Measurements from ENCODE around the gene BCAS3.

The BCAS3 gene

GRCh38 chr17:61131585-61131984, 453.9 kb downstream of the BCAS3 start:
- DNase-seq (ENCODE audit: insufficient read length, low spot score) (no peak), FAIRE-seq (no peak)
- TF ChIP-seq TAF1 (IDR thresholded peaks at IDR 0.05; ENCODE audit: low read depth, low read length) (no peak), POLR2A (IDR thresholded peaks at IDR 0.05; ENCODE audit: low read depth, low read length) (no peak), POU2F2 (IDR thresholded peaks at IDR 0.05; ENCODE audit: low read depth, low read length) (no peak), PAX5 (IDR thresholded peaks at IDR 0.05; ENCODE audit: insufficient read depth, low read length, severe bottlenecking) (no peak), POLR2AphosphoS5 (IDR thresholded peaks at IDR 0.05; ENCODE audit: low read depth, low read length) (no peak), SPI1 (IDR thresholded peaks at IDR 0.05; ENCODE audit: low read depth, low read length) (no peak)

- DNase-seq (ENCODE audit: insufficient read length, low spot score) (no peak), FAIRE-seq (no peak)
- TF ChIP-seq TAF1 (IDR thresholded peaks at IDR 0.05; ENCODE audit: low read depth, low read length) (no peak), POLR2A (IDR thresholded peaks at IDR 0.05; ENCODE audit: low read depth, low read length) (no peak), POU2F2 (IDR thresholded peaks at IDR 0.05; ENCODE audit: low read depth, low read length) (no peak), PAX5 (IDR thresholded peaks at IDR 0.05; ENCODE audit: insufficient read depth, low read length, severe bottlenecking) (no peak), POLR2AphosphoS5 (IDR thresholded peaks at IDR 0.05; ENCODE audit: low read depth, low read length) (no peak), SPI1 (IDR thresholded peaks at IDR 0.05; ENCODE audit: low read depth, low read length) (no peak)
Measured at GRCh38 chr17:61132524-61132923, 454.9 kb downstream of the BCAS3 start.

- FAIRE-seq (no peak), DNase-seq (ENCODE audit: insufficient read length, low spot score) (no peak)
- no peak for TF ChIP-seq SPI1 (IDR thresholded peaks at IDR 0.05; ENCODE audit: low read depth, low read length)
- no peak for TF ChIP-seq PAX5 (IDR thresholded peaks at IDR 0.05; ENCODE audit: insufficient read depth, low read length, severe bottlenecking)
- TF ChIP-seq POLR2AphosphoS5 (IDR thresholded peaks at IDR 0.05; ENCODE audit: low read depth, low read length), result no peak
- TF ChIP-seq TAF1 (IDR thresholded peaks at IDR 0.05; ENCODE audit: low read depth, low read length), result no peak
- no peak for TF ChIP-seq POU2F2 (IDR thresholded peaks at IDR 0.05; ENCODE audit: low read depth, low read length)
- no peak for TF ChIP-seq POLR2A (IDR thresholded peaks at IDR 0.05; ENCODE audit: low read depth, low read length)
Measured at GRCh38 chr17:61133853-61134252, 456.2 kb downstream of the BCAS3 start.

- TF ChIP-seq TAF1 (IDR thresholded peaks at IDR 0.05; ENCODE audit: low read depth, low read length) (no peak), POLR2A (IDR thresholded peaks at IDR 0.05; ENCODE audit: low read depth, low read length) (no peak), SPI1 (IDR thresholded peaks at IDR 0.05; ENCODE audit: low read depth, low read length) (no peak), POLR2AphosphoS5 (IDR thresholded peaks at IDR 0.05; ENCODE audit: low read depth, low read length) (no peak), PAX5 (IDR thresholded peaks at IDR 0.05; ENCODE audit: insufficient read depth, low read length, severe bottlenecking) (no peak)
- DNase-seq (ENCODE audit: insufficient read length, low spot score) (no peak), FAIRE-seq (no peak)
Measured at GRCh38 chr17:61134551-61135235, 457.0 kb downstream of the BCAS3 start.

GRCh38 chr17:61135782-61136181, 458.1 kb downstream of the BCAS3 start:
- FAIRE-seq, result no peak
- no peak for DNase-seq (ENCODE audit: insufficient read length, low spot score)
- no peak for TF ChIP-seq TAF1 (IDR thresholded peaks at IDR 0.05; ENCODE audit: low read depth, low read length)
- TF ChIP-seq POU2F2 (IDR thresholded peaks at IDR 0.05; ENCODE audit: low read depth, low read length), result no peak
- TF ChIP-seq SPI1 (IDR thresholded peaks at IDR 0.05; ENCODE audit: low read depth, low read length), result no peak
- no peak for TF ChIP-seq POLR2AphosphoS5 (IDR thresholded peaks at IDR 0.05; ENCODE audit: low read depth, low read length)
- no peak for TF ChIP-seq PAX5 (IDR thresholded peaks at IDR 0.05; ENCODE audit: insufficient read depth, low read length, severe bottlenecking)
- no peak for TF ChIP-seq POLR2A (IDR thresholded peaks at IDR 0.05; ENCODE audit: low read depth, low read length)

GRCh38 chr17:61136296-61136695, 458.6 kb downstream of the BCAS3 start:
- DNase-seq (ENCODE audit: insufficient read length, low spot score) (no peak), FAIRE-seq (no peak)
- TF ChIP-seq POU2F2 (IDR thresholded peaks at IDR 0.05; ENCODE audit: low read depth, low read length) (no peak), PAX5 (IDR thresholded peaks at IDR 0.05; ENCODE audit: insufficient read depth, low read length, severe bottlenecking) (no peak), POLR2A (IDR thresholded peaks at IDR 0.05; ENCODE audit: low read depth, low read length) (no peak), TAF1 (IDR thresholded peaks at IDR 0.05; ENCODE audit: low read depth, low read length) (no peak), POLR2AphosphoS5 (IDR thresholded peaks at IDR 0.05; ENCODE audit: low read depth, low read length) (no peak), SPI1 (IDR thresholded peaks at IDR 0.05; ENCODE audit: low read depth, low read length) (no peak)

GRCh38 chr17:61139219-61139618, 461.6 kb downstream of the BCAS3 start:
- DNase-seq (ENCODE audit: insufficient read length, low spot score) (peak; percentile 55), FAIRE-seq (peak; percentile 88)
- TF ChIP-seq POLR2AphosphoS5 (IDR thresholded peaks at IDR 0.05; ENCODE audit: low read depth, low read length) (no peak), SPI1 (IDR thresholded peaks at IDR 0.05; ENCODE audit: low read depth, low read length) (peak; percentile 85)

GRCh38 chr17:61140081-61140786, 462.6 kb downstream of the BCAS3 start:
- no peak for FAIRE-seq
- no peak for DNase-seq (ENCODE audit: insufficient read length, low spot score)
- TF ChIP-seq POLR2AphosphoS5 (IDR thresholded peaks at IDR 0.05; ENCODE audit: low read depth, low read length) (no peak), TAF1 (IDR thresholded peaks at IDR 0.05; ENCODE audit: low read depth, low read length) (no peak), PAX5 (IDR thresholded peaks at IDR 0.05; ENCODE audit: insufficient read depth, low read length, severe bottlenecking) (no peak), SPI1 (IDR thresholded peaks at IDR 0.05; ENCODE audit: low read depth, low read length) (no peak), POLR2A (IDR thresholded peaks at IDR 0.05; ENCODE audit: low read depth, low read length) (no peak), POU2F2 (IDR thresholded peaks at IDR 0.05; ENCODE audit: low read depth, low read length) (no peak)

GRCh38 chr17:61143026-61143425, 465.4 kb downstream of the BCAS3 start:
- DNase-seq (ENCODE audit: insufficient read length, low spot score) (no peak), FAIRE-seq (no peak)
- TF ChIP-seq POLR2AphosphoS5 (IDR thresholded peaks at IDR 0.05; ENCODE audit: low read depth, low read length) (no peak), PAX5 (IDR thresholded peaks at IDR 0.05; ENCODE audit: insufficient read depth, low read length, severe bottlenecking) (no peak), POU2F2 (IDR thresholded peaks at IDR 0.05; ENCODE audit: low read depth, low read length) (no peak), TAF1 (IDR thresholded peaks at IDR 0.05; ENCODE audit: low read depth, low read length) (no peak), POLR2A (IDR thresholded peaks at IDR 0.05; ENCODE audit: low read depth, low read length) (no peak), SPI1 (IDR thresholded peaks at IDR 0.05; ENCODE audit: low read depth, low read length) (no peak)
